Measurements from ENCODE around the gene ARID3A.

The ARID3A gene

DNA sequence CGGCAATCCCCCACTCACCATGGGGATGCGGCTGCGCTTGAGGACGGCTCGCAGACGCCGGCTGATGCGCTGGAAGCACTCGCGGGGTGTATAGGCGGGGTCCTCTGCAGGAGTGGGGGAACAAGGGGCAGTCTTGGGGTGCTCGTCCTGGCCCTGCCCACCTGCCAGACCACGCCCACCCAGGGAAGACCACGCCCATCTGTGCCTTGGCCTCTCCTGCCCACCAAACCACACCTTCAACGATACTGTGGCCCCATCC is 25.9 kb upstream of the ARID3A start:
- H3K4me3 ChIP-seq (ENCODE audit: low read depth, low read length): no peak overlapping the region
- TF ChIP-seq, protein P1, sequence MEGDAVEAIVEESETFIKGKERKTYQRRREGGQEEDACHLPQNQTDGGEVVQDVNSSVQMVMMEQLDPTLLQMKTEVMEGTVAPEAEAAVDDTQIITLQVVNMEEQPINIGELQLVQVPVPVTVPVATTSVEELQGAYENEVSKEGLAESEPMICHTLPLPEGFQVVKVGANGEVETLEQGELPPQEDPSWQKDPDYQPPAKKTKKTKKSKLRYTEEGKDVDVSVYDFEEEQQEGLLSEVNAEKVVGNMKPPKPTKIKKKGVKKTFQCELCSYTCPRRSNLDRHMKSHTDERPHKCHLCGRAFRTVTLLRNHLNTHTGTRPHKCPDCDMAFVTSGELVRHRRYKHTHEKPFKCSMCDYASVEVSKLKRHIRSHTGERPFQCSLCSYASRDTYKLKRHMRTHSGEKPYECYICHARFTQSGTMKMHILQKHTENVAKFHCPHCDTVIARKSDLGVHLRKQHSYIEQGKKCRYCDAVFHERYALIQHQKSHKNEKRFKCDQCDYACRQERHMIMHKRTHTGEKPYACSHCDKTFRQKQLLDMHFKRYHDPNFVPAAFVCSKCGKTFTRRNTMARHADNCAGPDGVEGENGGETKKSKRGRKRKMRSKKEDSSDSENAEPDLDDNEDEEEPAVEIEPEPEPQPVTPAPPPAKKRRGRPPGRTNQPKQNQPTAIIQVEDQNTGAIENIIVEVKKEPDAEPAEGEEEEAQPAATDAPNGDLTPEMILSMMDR (IDR thresholded peaks at IDR 0.05; ENCODE audit: borderline replicate concordance, insufficient read depth, low read depth, low read length): no peak

DNA sequence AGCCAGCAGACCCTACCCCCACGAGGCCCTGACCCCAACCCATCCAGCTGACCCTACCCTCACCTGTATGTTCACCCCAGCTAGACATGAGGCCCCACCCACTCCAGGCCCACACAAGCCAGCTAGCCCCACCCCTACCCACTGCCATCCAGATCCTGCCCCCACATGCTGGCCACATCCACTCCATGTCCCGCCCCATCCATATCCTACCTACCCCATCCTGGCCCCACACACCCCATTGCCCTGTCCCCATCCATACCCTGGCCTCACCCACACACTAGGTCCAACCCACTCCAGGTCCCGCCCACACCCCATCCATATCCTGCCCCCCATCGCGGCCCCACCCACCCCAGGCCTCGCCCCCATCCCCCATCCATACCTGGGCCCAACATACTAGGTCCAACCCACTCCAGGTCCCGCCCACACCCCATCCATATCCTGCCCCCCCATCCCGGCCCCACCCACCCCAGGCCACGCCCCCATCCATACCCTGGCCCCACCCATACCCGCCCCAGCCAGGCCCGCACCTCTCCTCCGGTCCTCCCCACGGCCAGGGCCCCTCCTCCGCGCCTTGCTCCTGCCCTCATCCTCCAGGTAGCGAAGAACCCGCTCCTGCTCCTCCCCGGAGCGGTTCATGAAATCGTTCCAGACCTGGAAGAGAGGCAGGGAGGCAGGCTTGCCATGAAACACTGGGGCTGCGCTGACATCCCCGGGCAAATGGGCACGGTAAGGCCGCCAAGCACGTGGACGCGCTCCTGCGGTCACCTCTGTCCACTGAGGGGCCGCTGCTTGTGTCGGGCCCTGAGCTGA is 25.3 kb upstream of the ARID3A start:
- TF ChIP-seq, protein P1 (IDR thresholded peaks at IDR 0.05; ENCODE audit: borderline replicate concordance, insufficient read depth, low read depth, low read length): no peak
- H3K4me3 ChIP-seq (ENCODE audit: low read depth, low read length): no peak overlapping the region

DNA sequence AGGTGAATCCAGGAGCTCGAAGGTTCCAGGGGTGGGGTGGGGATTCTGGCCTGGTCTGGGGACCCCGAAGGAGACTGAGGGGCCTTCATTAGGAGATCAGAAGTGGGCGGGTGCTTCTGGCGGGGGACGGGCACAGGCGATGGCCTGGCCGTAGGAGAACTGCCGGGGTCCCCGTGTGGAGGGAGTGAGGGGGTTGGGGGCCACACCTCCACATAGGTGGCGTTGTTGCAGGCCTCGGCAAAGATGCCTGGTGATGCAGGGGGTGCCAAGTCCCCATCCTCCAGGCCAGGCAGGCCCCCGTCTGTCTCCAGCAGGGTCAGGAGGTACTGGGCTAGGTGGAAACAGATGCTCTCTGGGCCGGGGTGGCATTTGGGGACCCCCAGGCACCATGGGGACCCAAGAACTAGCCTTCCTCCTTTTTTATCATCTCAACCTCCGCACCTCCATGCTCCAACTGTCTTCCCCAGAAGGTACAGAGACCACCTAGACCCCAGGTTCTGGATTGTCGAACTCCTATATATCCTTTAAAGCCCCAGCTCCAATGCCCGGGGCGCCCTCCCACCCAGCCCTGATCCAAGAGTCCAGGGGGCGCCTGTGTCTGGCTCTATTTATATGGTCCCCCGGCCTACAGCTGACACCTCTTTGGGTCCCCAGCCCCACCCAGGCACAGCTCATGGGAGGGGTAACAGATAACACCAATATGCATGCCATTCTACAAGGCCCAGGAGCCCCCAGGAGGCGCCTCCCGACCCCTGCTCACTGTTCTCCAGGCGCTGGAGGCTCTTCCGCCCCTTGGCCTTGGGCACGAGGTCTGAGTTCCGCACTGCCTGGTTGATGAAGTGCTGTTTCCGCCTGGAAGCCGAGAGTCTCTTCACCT is 24.4 kb upstream of the ARID3A start:
- H3K4me3 ChIP-seq (ENCODE audit: low read depth, low read length): no peak overlapping the region
- TF ChIP-seq, protein P1 (IDR thresholded peaks at IDR 0.05; ENCODE audit: borderline replicate concordance, insufficient read depth, low read depth, low read length): no peak

DNA sequence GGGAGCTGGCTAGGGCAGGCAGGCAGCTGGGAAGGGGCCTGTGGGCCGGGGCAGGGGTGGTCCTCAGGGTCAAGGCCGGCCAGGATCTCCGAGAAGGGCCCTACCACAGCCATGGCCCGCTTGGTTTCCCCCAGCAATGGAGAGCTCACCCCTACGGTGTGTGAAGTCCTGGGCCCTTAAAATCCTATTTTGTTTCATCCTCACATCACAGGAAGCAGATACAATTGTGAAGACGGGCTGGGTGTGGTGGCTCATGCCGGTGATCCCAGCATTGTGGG is 23.8 kb upstream of the ARID3A start:
- TF ChIP-seq, protein P1 (IDR thresholded peaks at IDR 0.05; ENCODE audit: borderline replicate concordance, insufficient read depth, low read depth, low read length): no peak
- no peak overlapping the region for H3K4me3 ChIP-seq (ENCODE audit: low read depth, low read length)

DNA sequence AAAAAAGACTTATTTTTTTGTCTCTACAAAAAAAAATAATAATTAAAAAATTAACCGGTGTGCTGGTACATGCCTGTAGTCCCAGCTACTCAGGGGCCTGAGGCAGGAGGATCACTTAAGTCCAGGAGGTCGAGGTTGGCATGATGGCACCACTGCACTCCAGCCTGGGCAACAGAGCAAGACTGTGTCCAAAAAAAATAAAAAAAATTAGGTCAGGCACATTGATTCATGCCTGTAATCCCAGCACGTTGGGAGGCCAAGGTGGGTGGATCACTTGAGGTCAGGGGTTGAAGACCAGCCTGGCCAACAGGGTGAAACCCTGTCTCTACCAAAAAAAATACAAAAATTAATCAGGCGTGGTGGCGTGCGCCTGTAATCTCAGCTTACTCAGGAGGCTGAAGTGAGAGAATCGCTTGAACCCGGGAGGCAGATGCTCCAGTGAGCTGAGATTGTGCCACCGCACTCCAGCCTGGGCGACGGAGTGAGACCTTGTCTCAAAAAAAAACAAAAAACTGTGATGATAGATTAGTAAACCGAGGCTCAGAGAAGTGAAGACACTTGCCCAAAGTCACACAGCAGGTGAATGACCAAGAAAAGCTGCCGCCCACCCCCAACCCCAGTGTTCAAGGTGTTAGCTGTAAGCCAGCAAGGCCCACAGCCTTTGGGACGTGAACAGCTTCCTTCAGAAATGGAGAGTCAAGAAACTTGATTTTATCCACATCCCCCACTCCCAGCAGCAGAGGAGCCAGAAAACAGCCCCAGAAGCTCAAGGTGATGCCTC is 23.2 kb upstream of the ARID3A start:
- no peak overlapping the region for H3K4me3 ChIP-seq (ENCODE audit: low read depth, low read length)
- TF ChIP-seq, protein P1 (IDR thresholded peaks at IDR 0.05; ENCODE audit: borderline replicate concordance, insufficient read depth, low read depth, low read length): no peak

DNA sequence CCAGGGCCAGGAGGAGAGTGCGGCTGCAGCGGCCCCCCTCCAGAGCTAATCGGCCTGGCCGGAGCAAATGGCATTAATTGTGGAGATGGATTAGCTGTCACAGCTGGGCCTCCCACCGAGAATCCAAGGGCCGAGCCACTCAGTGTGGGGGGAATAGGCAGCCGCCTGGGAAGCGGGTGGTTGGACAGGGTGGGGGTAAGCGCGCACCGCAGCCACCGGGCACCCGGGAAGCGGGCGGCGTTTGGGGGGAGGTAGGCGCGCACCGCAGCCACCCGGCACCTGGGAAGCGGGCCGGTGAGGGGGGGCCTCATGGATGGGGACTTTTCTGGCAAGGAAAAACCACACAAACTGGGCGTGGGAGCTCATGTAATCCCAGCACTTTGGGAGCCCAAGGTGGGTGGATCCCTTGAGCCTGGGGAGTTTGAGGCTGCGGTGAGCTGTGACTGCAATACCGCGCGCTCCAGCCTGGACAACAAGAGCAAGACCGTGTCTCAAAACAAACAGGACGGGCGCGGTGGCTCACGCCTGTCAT is 22.5 kb upstream of the ARID3A start:
- no peak overlapping the region for H3K4me3 ChIP-seq (ENCODE audit: low read depth, low read length)
- TF ChIP-seq, protein P1 (IDR thresholded peaks at IDR 0.05; ENCODE audit: borderline replicate concordance, insufficient read depth, low read depth, low read length): no peak

All from GM12875 (cell line).